ENCODE measurements around the gene MSANTD2.

DNA sequence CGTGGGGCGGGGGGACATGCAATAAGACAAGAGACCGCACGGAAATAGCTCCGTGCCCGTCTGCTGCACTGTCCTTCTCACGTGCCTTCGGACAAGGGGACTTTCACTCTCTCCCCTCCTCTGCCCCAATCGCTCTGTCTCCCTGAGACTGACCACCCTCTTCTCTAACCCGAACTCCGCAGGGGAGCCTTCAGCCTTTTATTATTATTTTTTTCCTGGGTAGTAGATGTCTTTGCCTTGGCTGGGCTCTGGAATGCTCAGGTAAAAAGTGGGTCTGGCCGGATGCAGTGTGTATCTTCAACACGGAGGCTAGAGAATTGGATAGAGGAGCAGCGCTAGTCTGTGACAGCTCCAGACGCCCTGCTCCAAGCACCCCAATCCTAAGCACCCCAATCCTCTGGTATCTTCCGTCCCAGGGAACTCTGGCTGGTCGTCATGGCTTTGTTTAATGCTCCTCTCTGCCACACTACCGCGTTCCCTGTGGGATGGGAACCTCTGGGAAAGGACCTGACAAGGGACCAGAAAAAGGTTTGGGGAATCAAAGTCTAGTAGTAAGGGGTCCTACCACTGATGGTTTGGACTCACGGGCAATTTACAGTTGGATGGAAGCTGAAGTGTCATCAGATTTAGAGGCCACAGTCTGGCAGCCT, 39.9 kb upstream of the MSANTD2 start:
- TF ChIP-seq CTCF (conservative IDR thresholded peaks at IDR 0.05; ENCODE audit: low read depth, low read length) (no peak), EZH2 (IDR thresholded peaks at IDR 0.05; ENCODE audit: low read length, unreplicated experiment) (no peak), EZH2phosphoT487 (IDR thresholded peaks at IDR 0.05; ENCODE audit: borderline replicate concordance, low read length) (no peak)

All from PC-3 (cell line).